Measurements from ENCODE around the gene AXL.
"Not testable (repeated sequence)": the region's sequence is repeated elsewhere in the genome, so short reads cannot be mapped to it uniquely, and the experiment has no call there.

The AXL gene

GRCh38 chr19:41204338-41204737 is 14.7 kb upstream of the AXL start:
- not testable (repeated sequence) for H2BK15ac ChIP-seq (ENCODE audit: low read length); H4K8ac ChIP-seq (ENCODE audit: low read depth, low read length); H3K27ac ChIP-seq (replicated peaks; ENCODE audit: low read length); H2BK120ac ChIP-seq (ENCODE audit: low read depth, low read length); H3K18ac ChIP-seq (ENCODE audit: low read length); H2BK12ac ChIP-seq (ENCODE audit: low read length); H4K91ac ChIP-seq (ENCODE audit: low read depth, low read length, poor library complexity); H3K27me3 ChIP-seq (ENCODE audit: control insufficient read depth in 3 of 3, insufficient read depth in 3 of 3, low read depth in 1 of 3, low read length in 3 of 3); H3K4me3 ChIP-seq (ENCODE audit: low read length in 2 of 2); H3K9ac ChIP-seq (ENCODE audit: low read depth, low read length, poor library complexity); H2BK5ac ChIP-seq (ENCODE audit: low read length); H2AK5ac ChIP-seq (ENCODE audit: low read depth, low read length); H3K79me1 ChIP-seq (ENCODE audit: low read depth, low read length); H3K14ac ChIP-seq (ENCODE audit: low read length); H3K9me3 ChIP-seq (replicated peaks in 1 of 2; ENCODE audit: control insufficient read depth in 2 of 2, insufficient read depth in 1 of 2, low read depth in 1 of 2, low read length in 2 of 2); H3K4me1 ChIP-seq (ENCODE audit: control insufficient read depth in 2 of 2, insufficient read depth in 1 of 2, low read depth in 1 of 2, low read length in 2 of 2); H3K4me2 ChIP-seq (ENCODE audit: insufficient read depth, low read length, poor library complexity, severe bottlenecking); H3K23ac ChIP-seq (ENCODE audit: low read depth, low read length, poor library complexity); H3K4ac ChIP-seq (ENCODE audit: low read length)
- no CpG with 5 or more reads among the region's 7 CpGs for WGBS, 2 donors (ENCODE audit: extremely low coverage in 2 of 2, insufficient read length in 2 of 2, insufficient replicate concordance in 1 of 2)
- peaks cover 0 to 14% of the 10 kb centered on the region in 2 donors for H3K36me3 ChIP-seq (replicated peaks in 1 of 2; ENCODE audit: control insufficient read depth in 2 of 2, insufficient read depth in 2 of 2, low read length in 2 of 2)
- H2AFZ ChIP-seq (ENCODE audit: low read length), result peak overlapping the region; percentile 32
- DNase-seq (ENCODE audit: low spot score), result peak; percentile 77

GRCh38 chr19:41205995-41206394 is 13.0 kb upstream of the AXL start:
- Histone ChIP-seq H2BK120ac (ENCODE audit: low read depth, low read length) (no peak overlapping the region), H2BK5ac (ENCODE audit: low read length) (no peak overlapping the region), H2BK12ac (ENCODE audit: low read length) (peak overlapping the region; percentile 58), H3K36me3 (replicated peaks in 1 of 2; ENCODE audit: control insufficient read depth in 2 of 2, insufficient read depth in 2 of 2, low read length in 2 of 2) (peaks cover 0 to 14% of the 10 kb centered on the region in 2 donors), H2AK5ac (ENCODE audit: low read depth, low read length) (no peak overlapping the region), H3K9ac (ENCODE audit: low read depth, low read length, poor library complexity) (no peak overlapping the region), H4K91ac (ENCODE audit: low read depth, low read length, poor library complexity) (no peak overlapping the region), H3K4me2 (ENCODE audit: insufficient read depth, low read length, poor library complexity, severe bottlenecking) (no peak overlapping the region), H3K27ac (replicated peaks; ENCODE audit: low read length) (no peak overlapping the region), H2BK15ac (ENCODE audit: low read length) (no peak overlapping the region), H3K4ac (ENCODE audit: low read length) (no peak overlapping the region), H2AFZ (ENCODE audit: low read length) (no peak overlapping the region), H3K9me3 (replicated peaks in 1 of 2; ENCODE audit: control insufficient read depth in 2 of 2, insufficient read depth in 1 of 2, low read depth in 1 of 2, low read length in 2 of 2) (no peaks in the 10 kb centered on the region), H3K18ac (ENCODE audit: low read length) (no peak overlapping the region), H3K14ac (ENCODE audit: low read length) (no peak overlapping the region), H3K27me3 (ENCODE audit: control insufficient read depth in 3 of 3, insufficient read depth in 3 of 3, low read depth in 1 of 3, low read length in 3 of 3) (no peaks in the 10 kb centered on the region), H3K23ac (ENCODE audit: low read depth, low read length, poor library complexity) (no peak overlapping the region), H3K4me1 (ENCODE audit: control insufficient read depth in 2 of 2, insufficient read depth in 1 of 2, low read depth in 1 of 2, low read length in 2 of 2) (no peaks in the 10 kb centered on the region), H4K8ac (ENCODE audit: low read depth, low read length) (no peak overlapping the region), H3K79me1 (ENCODE audit: low read depth, low read length) (no peaks in the 10 kb centered on the region), H3K4me3 (ENCODE audit: low read length in 2 of 2) (no peak overlapping the region)
- WGBS, 2 donors (ENCODE audit: extremely low coverage in 2 of 2, insufficient read length in 2 of 2, insufficient replicate concordance in 1 of 2), result no CpG with 5 or more reads among the region's 10 CpGs
- no peak for DNase-seq (ENCODE audit: low spot score)

- H3K14ac ChIP-seq (ENCODE audit: low read length), result no peak overlapping the region
- H3K27ac ChIP-seq (replicated peaks; ENCODE audit: low read length), result no peak overlapping the region
- WGBS, 2 donors (ENCODE audit: extremely low coverage in 2 of 2, insufficient read length in 2 of 2, insufficient replicate concordance in 1 of 2), result no CpG with 5 or more reads among the region's 9 CpGs
- H3K36me3 ChIP-seq (replicated peaks in 1 of 2; ENCODE audit: control insufficient read depth in 2 of 2, insufficient read depth in 2 of 2, low read length in 2 of 2), result peaks cover 0 to 11% of the 10 kb centered on the region in 2 donors
- no peak overlapping the region for H3K4me2 ChIP-seq (ENCODE audit: insufficient read depth, low read length, poor library complexity, severe bottlenecking)
- H2BK12ac ChIP-seq (ENCODE audit: low read length), result no peak overlapping the region
- H2BK5ac ChIP-seq (ENCODE audit: low read length), result no peak overlapping the region
- H2BK120ac ChIP-seq (ENCODE audit: low read depth, low read length), result no peak overlapping the region
- H2AK5ac ChIP-seq (ENCODE audit: low read depth, low read length), result no peak overlapping the region
- H3K4ac ChIP-seq (ENCODE audit: low read length), result no peak overlapping the region
- H3K27me3 ChIP-seq (ENCODE audit: control insufficient read depth in 3 of 3, insufficient read depth in 3 of 3, low read depth in 1 of 3, low read length in 3 of 3), result no peaks in the 10 kb centered on the region
- no peak overlapping the region for H2BK15ac ChIP-seq (ENCODE audit: low read length)
- H3K4me1 ChIP-seq (ENCODE audit: control insufficient read depth in 2 of 2, insufficient read depth in 1 of 2, low read depth in 1 of 2, low read length in 2 of 2), result no peaks in the 10 kb centered on the region
- H3K79me1 ChIP-seq (ENCODE audit: low read depth, low read length), result no peaks in the 10 kb centered on the region
- no peak overlapping the region for H3K9ac ChIP-seq (ENCODE audit: low read depth, low read length, poor library complexity)
- H3K23ac ChIP-seq (ENCODE audit: low read depth, low read length, poor library complexity), result no peak overlapping the region
- no peak overlapping the region for H3K18ac ChIP-seq (ENCODE audit: low read length)
- no peak overlapping the region for H4K8ac ChIP-seq (ENCODE audit: low read depth, low read length)
- no peak overlapping the region for H4K91ac ChIP-seq (ENCODE audit: low read depth, low read length, poor library complexity)
- H3K4me3 ChIP-seq (ENCODE audit: low read length in 2 of 2), result peak overlapping the region in 1 of 2 donors; percentile 16
- H3K9me3 ChIP-seq (replicated peaks in 1 of 2; ENCODE audit: control insufficient read depth in 2 of 2, insufficient read depth in 1 of 2, low read depth in 1 of 2, low read length in 2 of 2), result no peaks in the 10 kb centered on the region
- no peak for DNase-seq (ENCODE audit: low spot score)
- H2AFZ ChIP-seq (ENCODE audit: low read length), result no peak overlapping the region
Measured at GRCh38 chr19:41206456-41206855, 12.6 kb upstream of the AXL start.

- H3K4ac ChIP-seq (ENCODE audit: low read length), result no peak overlapping the region
- H2BK15ac ChIP-seq (ENCODE audit: low read length), result no peak overlapping the region
- no peaks in the 10 kb centered on the region for H3K27me3 ChIP-seq (ENCODE audit: control insufficient read depth in 3 of 3, insufficient read depth in 3 of 3, low read depth in 1 of 3, low read length in 3 of 3)
- no peaks in the 10 kb centered on the region for H3K4me1 ChIP-seq (ENCODE audit: control insufficient read depth in 2 of 2, insufficient read depth in 1 of 2, low read depth in 1 of 2, low read length in 2 of 2)
- H3K18ac ChIP-seq (ENCODE audit: low read length), result no peak overlapping the region
- H3K14ac ChIP-seq (ENCODE audit: low read length), result no peak overlapping the region
- peak overlapping the region; percentile 1 for H2AK5ac ChIP-seq (ENCODE audit: low read depth, low read length)
- no peak overlapping the region for H4K8ac ChIP-seq (ENCODE audit: low read depth, low read length)
- H2BK120ac ChIP-seq (ENCODE audit: low read depth, low read length), result no peak overlapping the region
- no peak overlapping the region for H2BK12ac ChIP-seq (ENCODE audit: low read length)
- H3K23ac ChIP-seq (ENCODE audit: low read depth, low read length, poor library complexity), result no peak overlapping the region
- H3K9me3 ChIP-seq (replicated peaks in 1 of 2; ENCODE audit: control insufficient read depth in 2 of 2, insufficient read depth in 1 of 2, low read depth in 1 of 2, low read length in 2 of 2), result no peaks in the 10 kb centered on the region
- H2BK5ac ChIP-seq (ENCODE audit: low read length), result no peak overlapping the region
- peak overlapping the region in 1 of 2 donors; percentile 16 for H3K4me3 ChIP-seq (ENCODE audit: low read length in 2 of 2)
- H3K9ac ChIP-seq (ENCODE audit: low read depth, low read length, poor library complexity), result no peak overlapping the region
- peaks cover 0 to 8% of the 10 kb centered on the region in 2 donors for H3K36me3 ChIP-seq (replicated peaks in 1 of 2; ENCODE audit: control insufficient read depth in 2 of 2, insufficient read depth in 2 of 2, low read length in 2 of 2)
- H2AFZ ChIP-seq (ENCODE audit: low read length), result peak overlapping the region; percentile 90
- no peaks in the 10 kb centered on the region for H3K79me1 ChIP-seq (ENCODE audit: low read depth, low read length)
- no peak overlapping the region for H3K27ac ChIP-seq (replicated peaks; ENCODE audit: low read length)
- H4K91ac ChIP-seq (ENCODE audit: low read depth, low read length, poor library complexity), result no peak overlapping the region
- no peak overlapping the region for H3K4me2 ChIP-seq (ENCODE audit: insufficient read depth, low read length, poor library complexity, severe bottlenecking)
- no CpG with 5 or more reads among the region's 26 CpGs for WGBS, 2 donors (ENCODE audit: extremely low coverage in 2 of 2, insufficient read length in 2 of 2, insufficient replicate concordance in 1 of 2)
- no peak for DNase-seq (ENCODE audit: low spot score)
Measured at GRCh38 chr19:41206926-41207750, 11.9 kb upstream of the AXL start.

Measured in neuronal stem cell (in vitro differentiated cells).